H9 (cell line): ENCODE results near the gene CFL1. TPM values are rescaled to one million over a fixed set of nuclear protein-coding genes. Genes with fewer than 3 reads are reported as not detected.

Source experiments
- DNase-seq: peaks from one replicate; pipeline ENCODE4 v3.0.0-alpha.2; 2017
- H2AFZ ChIP-seq: one replicate; pipeline ENCODE4 v1.6.1; 2013; ENCODE audit warnings: mild to moderate bottlenecking, low read length, control low read depth, moderate library complexity
- H2AK5ac ChIP-seq: 2 replicates; pipeline ENCODE4 v1.6.1; 2013; ENCODE audit warnings: low read length, control low read depth, mixed read lengths; ENCODE audit not compliant: insufficient read length
- H2BK120ac ChIP-seq: one replicate; pipeline ENCODE4 v1.6.1; 2013; ENCODE audit warnings: low read depth, mild to moderate bottlenecking, low read length, control low read depth, inconsistent platforms; ENCODE audit not compliant: poor library complexity, severe bottlenecking
- H2BK12ac ChIP-seq: 2 replicates; pipeline ENCODE4 v1.6.1; 2013; ENCODE audit warnings: low read length, control low read depth, mixed read lengths, low read depth; ENCODE audit not compliant: insufficient read length
- H2BK15ac ChIP-seq: 2 replicates; pipeline ENCODE4 v1.6.1; 2013; ENCODE audit warnings: low read depth, low read length, control low read depth
- H2BK20ac ChIP-seq: one replicate; pipeline ENCODE4 v1.6.1; 2013; ENCODE audit warnings: low read depth, mild to moderate bottlenecking, low read length, control low read depth, inconsistent platforms; ENCODE audit not compliant: poor library complexity, severe bottlenecking
- H2BK5ac ChIP-seq: 2 replicates; pipeline ENCODE4 v1.6.1; 2013; ENCODE audit warnings: low read length, control low read depth, mixed read lengths; ENCODE audit not compliant: insufficient read length
- H3K14ac ChIP-seq: 2 replicates; pipeline ENCODE4 v1.6.1; 2013; ENCODE audit warnings: low read length, control low read depth; ENCODE audit not compliant: insufficient read depth
- H3K18ac ChIP-seq: 2 replicates; pipeline ENCODE4 v1.6.1; 2013; ENCODE audit warnings: low read depth, mild to moderate bottlenecking, mixed read lengths, low read length, control low read depth; ENCODE audit not compliant: insufficient read length
- H3K23ac ChIP-seq: 2 replicates; pipeline ENCODE4 v1.6.1; 2013; ENCODE audit warnings: low read length, control low read depth, mixed read lengths, low read depth; ENCODE audit not compliant: insufficient read length
- H3K23me2 ChIP-seq: 2 replicates; pipeline ENCODE4 v1.6.1; 2013; ENCODE audit warnings: low read depth, mild to moderate bottlenecking, mixed read lengths, low read length, control low read depth; ENCODE audit not compliant: insufficient read length, poor library complexity, severe bottlenecking
- H3K27ac ChIP-seq: 2 replicates; pipeline ENCODE4 v1.5.1; 2013; ENCODE audit warnings: low read length, control low read depth, mixed read lengths, low read depth; ENCODE audit not compliant: insufficient read length
- H3K27me3 ChIP-seq: 2 replicates; pipeline ENCODE4 v1.6.1; 2013; ENCODE audit warnings: low read length, control low read depth, inconsistent platforms; ENCODE audit not compliant: insufficient read depth
- H3K4ac ChIP-seq: 2 replicates; pipeline ENCODE4 v1.6.1; 2013; ENCODE audit warnings: low read depth, mild to moderate bottlenecking, control low read depth, inconsistent platforms, low read length, moderate library complexity
- H3K4me1 ChIP-seq: 2 replicates; pipeline ENCODE4 v1.6.1; 2013; ENCODE audit warnings: low read length, control low read depth, inconsistent platforms; ENCODE audit not compliant: insufficient read depth
- H3K4me2 ChIP-seq: 2 replicates; pipeline ENCODE4 v1.6.1; 2013; ENCODE audit warnings: low read length, control low read depth, mixed read lengths; ENCODE audit not compliant: insufficient read length, insufficient read depth
- H3K56ac ChIP-seq: 2 replicates; pipeline ENCODE4 v1.6.1; 2013; ENCODE audit warnings: low read depth, mild to moderate bottlenecking, mixed read lengths, low read length, control low read depth; ENCODE audit not compliant: insufficient read length
- H3K79me1 ChIP-seq: 2 replicates; pipeline ENCODE4 v1.6.1; 2013; ENCODE audit warnings: low read depth, mild to moderate bottlenecking, moderate library complexity, low read length, control low read depth, inconsistent platforms; ENCODE audit not compliant: insufficient read depth, poor library complexity, severe bottlenecking
- H3K79me2 ChIP-seq: 2 replicates; pipeline ENCODE4 v1.6.1; 2013; ENCODE audit warnings: low read length, control low read depth, inconsistent platforms; ENCODE audit not compliant: insufficient read depth
- H3K9ac ChIP-seq: 2 replicates; pipeline ENCODE4 v1.6.1; 2013; ENCODE audit warnings: low read length, control low read depth, mixed read lengths; ENCODE audit not compliant: insufficient read length; ENCODE audit errors: extremely low read depth
- H3K9me3 ChIP-seq: one replicate; pipeline ENCODE4 v1.6.1; 2013; ENCODE audit warnings: low read depth, low read length, inconsistent platforms; ENCODE audit not compliant: control insufficient read depth
- H3T11ph ChIP-seq: one replicate; pipeline ENCODE4 v1.6.1; 2013; ENCODE audit warnings: mild to moderate bottlenecking, low read length, control low read depth, inconsistent platforms
- H4K20me1 ChIP-seq: one replicate; pipeline ENCODE4 v1.6.1; 2013; ENCODE audit not compliant: control insufficient read depth, insufficient read length, insufficient read depth
- H4K5ac ChIP-seq: 2 replicates; pipeline ENCODE4 v1.6.1; 2013; ENCODE audit warnings: low read depth, mild to moderate bottlenecking, mixed read lengths, low read length, control low read depth; ENCODE audit not compliant: insufficient read length
- H4K8ac ChIP-seq: replicated peaks from 2 replicates; pipeline ENCODE4 v1.6.1; 2013; ENCODE audit warnings: low read length, control low read depth, mixed read lengths, low read depth; ENCODE audit not compliant: insufficient read length
- H4K91ac ChIP-seq: 2 replicates; pipeline ENCODE4 v1.6.1; 2013; ENCODE audit warnings: low read depth, mild to moderate bottlenecking, moderate library complexity, mixed read lengths, low read length, control low read depth; ENCODE audit not compliant: insufficient read length
- H3K27ac Mint-ChIP-seq, 3 experiments: 2 replicates in 2 of 3; 3 replicates in 1 of 3; pipeline ENCODE4 v1.8.0; 2020 to 2021; ENCODE audit warnings: mixed read lengths in 3 of 3, mild to moderate bottlenecking in 1 of 3, moderate library complexity in 1 of 3
- H3K27me3 Mint-ChIP-seq: 2 replicates; pipeline ENCODE4 v1.8.0; 2021; ENCODE audit warnings: low read depth, mild to moderate bottlenecking, moderate library complexity, mixed read lengths
- H3K36me3 Mint-ChIP-seq, 3 experiments: 2 replicates in 2 of 3; 3 replicates in 1 of 3; pipeline ENCODE4 v1.8.0; 2020 to 2021; ENCODE audit warnings: low read depth in 3 of 3, mixed read lengths in 3 of 3; ENCODE audit not compliant: insufficient read depth in 1 of 3
- H3K4me1 Mint-ChIP-seq, 2 experiments: 2 replicates each; pipeline ENCODE4 v1.8.0; 2020; ENCODE audit warnings: mixed read lengths in 2 of 2
- H3K4me3 Mint-ChIP-seq, 2 experiments: 2 replicates in 1 of 2; 3 replicates in 1 of 2; pipeline ENCODE4 v1.8.0; 2020 to 2021; ENCODE audit warnings: mild to moderate bottlenecking in 2 of 2, mixed read lengths in 2 of 2, moderate library complexity in 1 of 2
- H3K9me3 Mint-ChIP-seq, 2 experiments: 2 replicates in 1 of 2; 3 replicates in 1 of 2; pipeline ENCODE4 v1.8.0; 2020; ENCODE audit warnings: mild to moderate bottlenecking in 2 of 2, mixed read lengths in 2 of 2, moderate library complexity in 1 of 2
- CTCF ChIP-seq: fragments of 200-600 bp; sonication (generic); conservative IDR thresholded peaks from 3 replicates; pipeline ENCODE4 v1.8.0; 2021; ENCODE audit warnings: antibody characterized with exemption, mild to moderate bottlenecking
- WGBS: extraction: QIAGEN DNeasy Blood & Tissue Kit; methylation state at CpG from one replicate; pipeline ENCODE4 v1.1.7; 2013; ENCODE audit warnings: missing lambda C conversion rate, low lambda C conversion rate, mixed read lengths; ENCODE audit not compliant: insufficient read length; ENCODE audit errors: extremely low coverage; 5-methylcytosine and 5-hydroxymethylcytosine counted together
- total RNA-seq: library from RNA; stranded (reverse); gene quantifications from 2 replicates; pipeline ENCODE4 v1.2.1, GENCODE V29; 2021

Gene CFL1
- total RNA-seq, 1 experiment from 2014 or later, result 1,107 TPM

DNA sequence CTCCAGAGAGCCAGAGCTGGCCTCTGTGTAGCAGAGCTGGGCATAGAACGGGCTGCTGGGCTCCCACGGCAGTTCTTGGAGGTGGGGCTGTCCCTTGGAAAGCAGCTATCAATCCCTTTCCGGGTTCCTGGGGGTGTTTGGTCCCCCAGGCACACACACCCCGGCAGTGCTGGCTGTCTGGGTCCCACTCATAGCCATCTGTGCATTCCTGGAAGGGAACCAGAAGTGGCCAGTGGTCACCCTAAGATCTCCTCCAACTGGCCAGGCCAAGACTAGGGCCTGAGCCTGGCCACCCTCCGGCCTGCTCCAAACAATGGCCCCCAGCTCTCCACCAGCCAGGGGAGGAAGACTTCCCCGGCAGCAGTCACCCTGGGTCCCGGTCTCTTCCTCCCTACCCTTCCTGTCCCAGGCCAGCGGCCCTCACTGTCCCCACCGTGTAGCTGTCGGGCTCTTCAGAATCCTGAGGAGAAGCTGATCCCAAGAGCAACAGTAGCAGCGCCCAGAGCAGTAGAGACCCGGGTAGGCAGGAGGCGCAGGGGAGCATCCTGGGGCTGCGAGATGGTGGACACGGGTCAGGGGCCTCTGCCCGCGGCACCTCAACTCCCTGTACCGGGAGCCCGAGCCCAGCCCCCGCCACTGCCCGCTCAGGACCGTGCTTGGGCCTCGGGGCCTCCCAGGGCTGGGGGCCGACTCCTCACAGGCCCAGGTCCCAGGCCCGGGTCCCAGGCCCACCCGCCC is 14.0 kb upstream of the CFL1 start:
- no CpG with 5 or more reads among the region's 26 CpGs for WGBS
- Histone ChIP-seq H2BK120ac (no peak overlapping the region), H2BK5ac (no peak overlapping the region), H3K4me1 (no peaks in the 10 kb centered on the region), H3K18ac (no peak overlapping the region), H4K20me1 (no peaks in the 10 kb centered on the region), H2BK12ac (no peak overlapping the region), H3K79me2 (no peaks in the 10 kb centered on the region), H3K27ac (no peak overlapping the region), H3K79me1 (no peaks in the 10 kb centered on the region), H4K5ac (no peak overlapping the region), H4K8ac (no peak overlapping the region), H2AFZ (no peak overlapping the region), H4K91ac (no peak overlapping the region), H3K9ac (no peak overlapping the region), H3T11ph (no peak overlapping the region), H3K23ac (no peak overlapping the region), H3K4ac (no peak overlapping the region), H3K14ac (no peak overlapping the region), H3K4me2 (peak overlapping the region; percentile 91), H3K27me3 (peaks cover 3% of the 10 kb centered on the region; the same call in 1 of the 2 replicates), H3K9me3 (no peaks in the 10 kb centered on the region), H3K23me2 (peaks cover 8% of the 10 kb centered on the region), H3K56ac (no peak overlapping the region), H2AK5ac (no peak overlapping the region), H2BK20ac (no peak overlapping the region), H2BK15ac (no peak overlapping the region)
- TF ChIP-seq CTCF, result 0 out of 3 replicates have a peak, but pooled peaks have one; percentile 18
- peak overlapping the region; percentile 64 to 68 for H3K4me3 Mint-ChIP-seq
- peaks cover 13% of the 10 kb centered on the region for H3K27me3 Mint-ChIP-seq
- H3K36me3 Mint-ChIP-seq, result peaks cover 0 to 3% (median 0%) of the 10 kb centered on the region in 3 experiments; a peak in 2 of 7 replicates
- H3K4me1 Mint-ChIP-seq, result peaks cover 15 to 17% of the 10 kb centered on the region in 2 experiments
- no peak overlapping the region; a peak in 1 of 7 replicates for H3K27ac Mint-ChIP-seq
- peak; percentile 67 for DNase-seq
- H3K9me3 Mint-ChIP-seq, result no peaks in the 10 kb centered on the region; a peak in 1 of 5 replicates
